Superior temporal gyrus (tissue), 1 donor: ENCODE data around the gene KCNH4.
"Not testable (repeated sequence)": the region's sequence is repeated elsewhere in the genome, so short reads cannot be mapped to it uniquely, and the experiment has no call there.

Experiments used
- DNase-seq: peaks from one replicate; pipeline ENCODE4 v3.0.0-alpha.2; 2016; ENCODE audit errors: extremely low spot score

The KCNH4 gene

GRCh38 chr17:42180922-42181850, at the start of gene KCNH4:
TSS of gene KCNH4 (minus strand) at chr17:42181142. CDS start at chr17:42180945, 197 bp downstream.
- DNase-seq, result peak; percentile 74

- no peak for DNase-seq
Observed at GRCh38 chr17:42230225-42230624, 49.3 kb upstream of the KCNH4 start.

GRCh38 chr17:42227849-42228700, 47.1 kb upstream of the KCNH4 start:
- DNase-seq, result no peak

GRCh38 chr17:42225646-42226045, 44.7 kb upstream of the KCNH4 start:
- DNase-seq, result no peak

DNA sequence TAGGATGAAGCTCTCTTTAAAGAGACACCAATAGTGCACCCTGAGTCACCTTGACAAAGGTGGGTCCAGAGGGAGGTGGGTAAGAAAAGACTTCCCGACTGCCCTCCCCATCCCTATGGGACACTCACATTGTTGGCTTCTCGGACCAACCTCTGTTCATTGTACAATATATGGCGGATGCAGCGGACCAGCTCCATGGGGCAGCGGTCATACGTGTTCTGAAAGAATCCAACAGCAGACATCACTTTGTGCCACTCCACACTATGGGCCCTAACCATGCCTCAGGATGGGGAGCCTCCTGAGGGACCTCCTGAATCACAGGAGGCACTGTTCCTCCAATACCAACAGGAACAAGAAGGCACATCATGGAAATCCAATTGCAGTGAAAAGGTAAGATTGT, 43.7 kb upstream of the KCNH4 start:
- no peak for DNase-seq

- peak; percentile 53 for DNase-seq
Observed at GRCh38 chr17:42221886-42222745, 41.2 kb upstream of the KCNH4 start.

GRCh38 chr17:42219280-42219679, 38.3 kb upstream of the KCNH4 start:
- DNase-seq, result not testable (repeated sequence)

DNA sequence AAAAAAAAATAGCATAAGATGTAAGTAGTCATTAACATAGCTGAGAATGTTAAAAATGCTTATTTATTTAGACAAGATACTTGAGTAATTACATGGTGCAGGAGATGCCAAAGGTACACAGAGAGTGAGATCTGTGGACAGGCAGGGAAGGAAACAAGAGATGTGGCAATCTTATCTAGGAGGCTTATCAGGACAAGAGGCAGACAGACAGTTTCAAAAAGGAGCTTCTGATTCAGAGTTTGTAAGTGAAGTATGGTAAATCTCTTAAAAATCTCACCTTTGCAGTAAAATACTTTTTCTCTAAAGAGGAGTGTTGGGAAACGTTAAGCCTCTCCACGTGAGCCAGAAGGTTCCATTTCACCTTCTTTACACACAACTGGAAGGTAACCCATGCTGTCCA, 33.2 kb upstream of the KCNH4 start:
- DNase-seq, result no peak

DNA sequence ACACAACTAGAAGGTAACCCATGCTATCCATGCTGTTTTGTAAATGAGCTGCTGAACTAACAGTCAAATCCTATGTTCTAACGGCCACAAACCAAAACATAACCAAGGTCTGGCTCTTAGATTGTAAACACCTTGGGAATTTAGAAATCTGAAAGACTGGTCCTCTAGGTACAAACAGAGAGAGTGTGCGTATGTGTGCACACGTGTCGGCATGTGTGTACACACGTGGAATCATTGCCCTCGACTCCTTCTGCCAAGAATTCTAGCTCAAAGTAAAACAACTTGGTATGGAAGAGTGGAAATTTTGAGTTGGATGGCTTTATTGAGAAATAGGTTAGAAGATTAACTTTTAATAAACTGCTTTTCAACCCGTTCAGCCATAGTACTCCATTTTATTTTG, 31.4 kb upstream of the KCNH4 start:
- no peak for DNase-seq

DNA sequence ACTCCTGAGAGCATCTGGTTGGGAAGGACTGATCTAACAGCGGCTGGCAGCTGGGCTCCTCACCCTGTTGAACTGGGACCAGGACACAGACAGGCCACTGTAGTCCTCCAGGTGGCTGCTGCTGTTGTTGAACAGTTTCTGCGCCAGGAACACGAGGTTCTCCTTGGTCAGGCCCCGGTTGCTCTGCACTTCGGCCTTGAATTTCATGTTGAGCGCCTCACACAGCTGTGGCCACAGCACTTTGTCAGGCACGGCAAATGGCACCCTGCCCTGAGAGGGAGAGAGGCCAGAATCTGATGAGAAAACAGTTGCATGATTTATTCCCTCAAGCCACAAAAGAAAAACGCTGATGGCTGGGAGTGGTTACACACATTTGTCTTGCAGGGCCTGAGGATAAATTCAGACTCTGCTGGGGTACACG, 31.0 kb upstream of the KCNH4 start:
- peak; percentile 88 for DNase-seq

DNA sequence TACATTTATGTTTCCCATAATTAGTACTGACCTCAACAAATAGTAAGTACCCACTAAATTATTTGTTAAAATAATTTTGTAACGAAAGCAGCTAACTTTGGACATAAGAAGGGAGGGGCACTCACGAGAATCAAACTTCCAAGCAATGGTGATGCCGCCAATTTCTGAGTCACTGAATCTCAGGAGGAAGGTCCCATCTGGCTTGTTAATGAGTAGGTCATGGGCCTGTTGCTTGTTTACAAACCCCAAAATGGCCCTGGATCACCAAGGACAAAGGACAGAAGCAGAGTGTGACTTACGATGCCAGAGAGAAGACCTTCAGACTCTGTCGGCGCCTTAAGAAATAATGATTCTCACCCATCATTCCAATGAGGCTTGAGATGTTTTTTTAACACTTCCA, 29.1 kb upstream of the KCNH4 start:
- DNase-seq, result no peak

DNA sequence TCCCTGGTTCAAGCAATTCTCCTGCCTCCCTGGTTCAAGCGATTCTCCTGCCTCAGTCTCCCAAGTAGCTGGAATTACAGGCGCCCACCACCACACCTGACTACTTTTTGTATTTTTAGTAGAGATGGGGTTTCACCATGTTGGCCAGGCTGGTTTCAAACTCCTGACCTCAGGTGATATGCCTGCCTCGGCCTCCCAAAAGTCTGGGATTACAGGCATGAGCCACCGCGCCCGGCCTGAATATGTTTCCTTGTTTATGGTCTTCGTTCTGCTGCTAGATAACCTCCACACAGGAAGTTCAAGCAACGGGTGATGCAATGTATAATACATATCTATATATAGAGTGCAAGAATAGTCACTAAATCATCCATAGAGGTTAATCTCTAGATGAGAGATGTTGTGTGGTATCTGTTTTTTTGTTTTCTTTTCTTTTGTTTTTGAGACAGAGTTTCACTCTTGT, 25.2 kb upstream of the KCNH4 start:
- not testable (repeated sequence) for DNase-seq

DNA sequence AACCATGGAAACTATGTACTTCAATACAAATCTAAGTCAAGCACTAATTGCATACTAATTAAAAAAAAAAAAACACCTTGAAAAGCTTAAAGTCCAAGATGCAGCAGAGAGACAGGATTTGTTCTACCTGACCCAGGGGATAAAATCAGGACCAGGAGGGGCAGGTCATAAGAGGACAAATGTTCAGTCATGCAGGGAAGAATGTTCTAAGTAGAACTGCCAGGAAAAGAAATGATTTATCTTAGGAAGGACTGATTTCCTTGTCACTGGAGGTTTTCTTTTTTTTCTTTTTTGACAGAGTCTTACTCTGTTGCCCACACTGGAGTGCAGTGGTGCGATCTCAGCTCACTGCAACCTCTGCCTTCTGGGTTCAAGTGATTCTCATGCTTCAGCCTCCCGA, 22.4 kb upstream of the KCNH4 start:
- no peak for DNase-seq

- DNase-seq, result no peak
Observed at GRCh38 chr17:42202696-42203095, 21.8 kb upstream of the KCNH4 start.

GRCh38 chr17:42202159-42202558, 21.2 kb upstream of the KCNH4 start:
- DNase-seq, result no peak

- no peak for DNase-seq
Observed at GRCh38 chr17:42201458-42201772, 20.5 kb upstream of the KCNH4 start.

GRCh38 chr17:42200706-42201457, 19.9 kb upstream of the KCNH4 start:
- DNase-seq, result peak; percentile 70

DNA sequence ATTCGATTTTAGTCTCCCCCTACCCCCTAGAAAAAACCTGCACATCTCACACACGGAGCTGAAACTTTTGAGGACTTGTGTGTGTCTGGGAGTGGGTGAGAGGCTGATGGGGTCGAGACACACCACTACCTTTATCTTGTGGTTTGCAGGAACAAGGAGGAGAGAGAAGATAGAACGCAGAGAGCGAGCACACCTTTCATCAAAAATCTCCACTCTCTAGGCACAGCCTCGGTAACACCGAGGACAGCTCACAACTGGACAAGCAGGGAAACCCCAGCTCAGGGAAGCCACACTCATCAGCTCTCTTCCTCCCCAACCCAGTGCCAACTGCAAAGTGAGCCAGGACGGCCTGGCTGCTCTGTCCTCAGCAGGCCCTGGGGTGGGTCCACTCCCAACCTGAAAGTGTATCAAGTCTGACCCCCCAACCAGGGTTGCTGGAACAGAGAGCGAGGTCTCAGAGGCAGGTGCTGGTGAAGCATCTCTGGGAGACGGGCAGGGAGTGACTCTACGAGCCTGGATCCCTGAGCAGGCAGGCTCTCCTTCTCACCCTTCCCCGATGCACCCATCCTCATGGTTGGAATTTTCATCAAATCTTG, 18.6 kb upstream of the KCNH4 start:
- DNase-seq, result no peak

DNA sequence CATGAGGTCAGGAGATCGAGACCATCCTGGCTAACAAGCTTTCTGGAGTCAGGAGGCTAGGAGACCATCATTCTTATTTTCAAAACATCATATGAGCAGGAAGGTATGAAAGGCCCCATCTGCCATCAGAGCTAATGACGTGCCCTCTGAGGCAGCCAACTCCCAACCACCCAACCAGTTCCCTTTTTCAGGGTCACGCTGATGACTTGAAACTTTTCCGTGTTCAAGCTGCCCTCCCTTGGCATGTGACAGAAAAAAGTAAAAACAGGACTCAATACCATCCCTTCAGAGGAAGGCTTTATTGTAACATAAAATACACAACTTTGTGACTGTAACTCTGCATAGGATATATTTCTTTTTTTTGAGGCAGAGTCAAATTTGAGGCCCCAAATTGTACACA, 18.0 kb upstream of the KCNH4 start:
- DNase-seq, result no peak

- no peak for DNase-seq
Observed at GRCh38 chr17:42197564-42198156, 16.7 kb upstream of the KCNH4 start.
